SH-SY5Y (cell line): Measurements from ENCODE around the gene RFTN1.

Source experiments
- GATA2 ChIP-seq: IDR thresholded peaks from 2 replicates; pipeline ENCODE4 v1.6.1; 2011; ENCODE audit warnings: mild to moderate bottlenecking, low read depth, low read length
- GATA3 ChIP-seq: IDR thresholded peaks from 2 replicates; pipeline ENCODE4 v1.6.1; 2011; ENCODE audit warnings: low read depth, mild to moderate bottlenecking, low read length, moderate library complexity

DNA sequence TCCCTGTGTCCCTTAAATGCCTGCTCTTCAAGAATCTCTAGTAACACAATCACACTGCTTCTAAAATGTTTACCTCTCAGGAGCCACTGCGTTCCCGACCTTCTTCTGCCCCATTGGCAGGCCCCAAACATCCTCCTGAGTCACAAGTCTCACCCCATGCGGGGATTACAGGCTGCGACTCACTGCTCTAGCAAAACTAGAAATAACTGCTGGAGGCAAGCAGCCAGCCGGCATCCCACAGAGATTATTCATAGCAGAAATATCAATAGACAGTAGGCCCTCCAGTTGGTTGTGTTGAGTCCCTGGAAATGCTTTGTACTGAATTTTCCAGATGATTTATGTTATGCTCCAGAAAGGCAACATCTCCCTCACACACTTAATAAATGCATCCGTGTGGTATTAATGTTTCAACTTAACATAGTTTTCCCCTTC is 64.8 kb downstream of the RFTN1 start:
- TF ChIP-seq GATA3 (no peak), GATA2 (no peak)
